ENCODE data around the gene GDF10. TPM values are rescaled to one million over a fixed set of nuclear protein-coding genes. Genes with fewer than 3 reads are reported as not detected.

Gene GDF10
- total RNA-seq, 1 experiment from 2014 or later, result 0.24 TPM

- H3K27me3 Mint-ChIP-seq (ENCODE audit: low read depth), result no peaks in the 10 kb centered on the region
- no peak for TF ChIP-seq ARID4B (CRISPR knock-in tag; IDR thresholded peaks at IDR 0.05; ENCODE audit: borderline replicate concordance)
- TF ChIP-seq TCF7 (CRISPR knock-in tag; IDR thresholded peaks at IDR 0.05; ENCODE audit: low read depth), result no peak
- TF ChIP-seq ZNF121 (CRISPR knock-in tag; IDR thresholded peaks at IDR 0.05), result no peak
- no peak for TF ChIP-seq ATF2 (CRISPR knock-in tag; IDR thresholded peaks at IDR 0.05; ENCODE audit: borderline replicate concordance, low read depth)
- TF ChIP-seq NR3C1 (CRISPR knock-in tag; conservative IDR thresholded peaks at IDR 0.05; ENCODE audit: low read depth), result no peak
- no peak for TF ChIP-seq PRRX2 (CRISPR knock-in tag; IDR thresholded peaks at IDR 0.05)
- no peak for TF ChIP-seq NR2C2 (CRISPR knock-in tag; IDR thresholded peaks at IDR 0.05)
- no peak for TF ChIP-seq ZMAT4 (CRISPR knock-in tag; IDR thresholded peaks at IDR 0.05)
- no peak for TF ChIP-seq SOX15 (CRISPR knock-in tag; IDR thresholded peaks at IDR 0.05)
- TF ChIP-seq NFATC4 (CRISPR knock-in tag; IDR thresholded peaks at IDR 0.05), result no peak
- TF ChIP-seq CDX4 (CRISPR knock-in tag; IDR thresholded peaks at IDR 0.05; ENCODE audit: borderline replicate concordance), result no peak
- no peak for TF ChIP-seq OVOL2 (CRISPR knock-in tag; IDR thresholded peaks at IDR 0.05; ENCODE audit: borderline replicate concordance)
- TF ChIP-seq ZNF219 (CRISPR knock-in tag; IDR thresholded peaks at IDR 0.05; ENCODE audit: borderline replicate concordance), result no peak
- TF ChIP-seq RELA (CRISPR knock-in tag; IDR thresholded peaks at IDR 0.05; ENCODE audit: borderline replicate concordance), result no peak
- TF ChIP-seq AR (CRISPR knock-in tag; IDR thresholded peaks at IDR 0.05), result no peak
- no peak for TF ChIP-seq TEAD1 (CRISPR knock-in tag; IDR thresholded peaks at IDR 0.05)
- no peak for TF ChIP-seq MAX (CRISPR knock-in tag; IDR thresholded peaks at IDR 0.05)
- TF ChIP-seq HMGXB4 (CRISPR knock-in tag; IDR thresholded peaks at IDR 0.05), result no peak
- H3K9me3 Mint-ChIP-seq, result no peaks in the 10 kb centered on the region
- no peak overlapping the region for H3K27ac Mint-ChIP-seq
- H3K4me1 Mint-ChIP-seq, result peaks cover 7% of the 10 kb centered on the region; the same call in 1 of the 2 replicates
- POLR2A ChIA-PET, result no interaction called here
- no peaks in the 10 kb centered on the region for H3K36me3 Mint-ChIP-seq
- no peak for DNase-seq (ENCODE audit: low spot score)
- CTCF ChIA-PET, result interaction anchor here (1.0 kb wide), 1 partner anchor 17 kb away, joined by 5 read pairs; no protein-coding TSS in a partner anchor
- no peak overlapping the region for H3K4me3 Mint-ChIP-seq
- ATAC-seq, result no peak
These were observed 57.9 kb downstream of the GDF10 start for GRCh38 chr10:47357911-47358310.

Measured in WTC11 (cell line).